ENCODE measurements around the gene ANKRD13B. TPM values are rescaled to one million over a fixed set of nuclear protein-coding genes. Genes with fewer than 3 reads are reported as not detected.

The ANKRD13B gene
- total RNA-seq, 1 experiment from 2014 or later, result 10.4 TPM

DNA sequence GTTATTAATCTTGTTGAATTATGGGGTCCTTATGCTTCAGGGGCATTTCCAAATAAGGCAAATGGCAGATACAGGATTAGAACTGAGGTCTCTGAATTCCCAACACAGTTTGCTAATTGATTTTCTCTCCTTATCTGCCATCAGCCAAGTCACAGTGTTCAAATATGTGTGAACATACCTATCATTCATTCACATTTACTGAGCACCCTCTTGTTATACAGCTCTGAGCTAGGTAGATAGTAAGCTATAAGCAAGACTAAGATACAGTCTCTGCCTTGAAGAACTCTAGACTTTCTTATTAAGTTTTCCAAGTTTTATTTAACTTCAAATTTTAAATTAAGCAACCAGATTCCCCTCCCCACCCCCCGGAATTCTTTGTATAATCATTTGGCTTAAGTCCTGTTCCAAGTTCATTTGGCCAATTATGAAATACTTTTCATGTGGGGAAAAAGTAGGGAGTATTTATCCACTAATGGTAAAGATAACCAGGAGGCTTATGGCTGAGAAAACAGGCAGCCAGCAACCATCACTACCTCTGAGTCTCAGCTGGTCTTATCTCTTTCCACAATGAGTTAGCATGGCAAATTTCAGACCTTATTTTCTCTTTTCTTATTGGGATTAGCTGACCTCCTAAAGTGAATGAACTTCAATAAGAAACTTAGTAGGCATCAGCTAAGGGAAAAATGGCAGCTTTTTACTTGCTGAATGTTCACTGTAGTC, 61.2 kb downstream of the ANKRD13B start:
- no peak for DNase-seq
- Histone ChIP-seq H3K4me3 (ENCODE audit: low read depth, low read length) (no peak overlapping the region), H3K4me1 (0 out of 2 replicates have a peak, but pooled peaks cover 10% of the 10 kb centered on the region), H3K27me3 (replicated peaks; ENCODE audit: control insufficient read depth, insufficient read depth, low read length) (no peaks in the 10 kb centered on the region), H3K36me3 (ENCODE audit: control insufficient read depth, insufficient read depth, low read length) (no peaks in the 10 kb centered on the region), H3K9me3 (no peaks in the 10 kb centered on the region)
- no peak overlapping the region for H3K27ac Mint-ChIP-seq (ENCODE audit: unreplicated experiment)
- POLR2A ChIA-PET, result interaction anchor here (0.6 to 0.7 kb wide), 2 partner anchors 51 to 88 kb away, joined by 3 to 4 read pairs; no protein-coding TSS in a partner anchor
- peaks cover 6% of the 10 kb centered on the region for H3K36me3 Mint-ChIP-seq (ENCODE audit: insufficient read depth, unreplicated experiment)
- H3K27me3 Mint-ChIP-seq (ENCODE audit: insufficient read depth, unreplicated experiment), result no peaks in the 10 kb centered on the region
- H3K9me3 Mint-ChIP-seq (ENCODE audit: unreplicated experiment), result no peaks in the 10 kb centered on the region
- BruUV-seq (replicated peaks), result no TSS peak
- CTCF ChIA-PET, result interaction anchor here (0.6 to 1.8 kb wide), 3 partner anchors 14 to 123 kb away, joined by 3 to 5 read pairs (median 4); no protein-coding TSS in a partner anchor
- TF ChIP-seq, protein P1, sequence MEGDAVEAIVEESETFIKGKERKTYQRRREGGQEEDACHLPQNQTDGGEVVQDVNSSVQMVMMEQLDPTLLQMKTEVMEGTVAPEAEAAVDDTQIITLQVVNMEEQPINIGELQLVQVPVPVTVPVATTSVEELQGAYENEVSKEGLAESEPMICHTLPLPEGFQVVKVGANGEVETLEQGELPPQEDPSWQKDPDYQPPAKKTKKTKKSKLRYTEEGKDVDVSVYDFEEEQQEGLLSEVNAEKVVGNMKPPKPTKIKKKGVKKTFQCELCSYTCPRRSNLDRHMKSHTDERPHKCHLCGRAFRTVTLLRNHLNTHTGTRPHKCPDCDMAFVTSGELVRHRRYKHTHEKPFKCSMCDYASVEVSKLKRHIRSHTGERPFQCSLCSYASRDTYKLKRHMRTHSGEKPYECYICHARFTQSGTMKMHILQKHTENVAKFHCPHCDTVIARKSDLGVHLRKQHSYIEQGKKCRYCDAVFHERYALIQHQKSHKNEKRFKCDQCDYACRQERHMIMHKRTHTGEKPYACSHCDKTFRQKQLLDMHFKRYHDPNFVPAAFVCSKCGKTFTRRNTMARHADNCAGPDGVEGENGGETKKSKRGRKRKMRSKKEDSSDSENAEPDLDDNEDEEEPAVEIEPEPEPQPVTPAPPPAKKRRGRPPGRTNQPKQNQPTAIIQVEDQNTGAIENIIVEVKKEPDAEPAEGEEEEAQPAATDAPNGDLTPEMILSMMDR (IDR thresholded peaks at IDR 0.05; ENCODE audit: insufficient read depth in 1 of 2, low read depth in 1 of 2, low read length in 1 of 2, severe bottlenecking in 1 of 2, unreplicated experiment in 1 of 2), result no peak
- H3K4me3 Mint-ChIP-seq (ENCODE audit: unreplicated experiment), result no peak overlapping the region
- intact Hi-C loops (cut with micrococcal nuclease; ENCODE audit: unreplicated experiment), result no loop called here
- no peaks in the 10 kb centered on the region for H3K4me1 Mint-ChIP-seq (ENCODE audit: low read depth, unreplicated experiment)

- Mint-ChIP-seq H3K4me3 (ENCODE audit: unreplicated experiment) (no peak overlapping the region), H3K27ac (ENCODE audit: unreplicated experiment) (no peak overlapping the region), H3K27me3 (ENCODE audit: insufficient read depth, unreplicated experiment) (no peaks in the 10 kb centered on the region), H3K36me3 (ENCODE audit: insufficient read depth, unreplicated experiment) (peaks cover 6% of the 10 kb centered on the region), H3K9me3 (ENCODE audit: unreplicated experiment) (peaks cover 2% of the 10 kb centered on the region), H3K4me1 (ENCODE audit: low read depth, unreplicated experiment) (no peaks in the 10 kb centered on the region)
- no peak for DNase-seq
- no peaks in the 10 kb centered on the region for H3K9me3 ChIP-seq
- ChIA-PET CTCF (interaction anchor here (0.6 to 1.8 kb wide), 3 partner anchors 10 to 275 kb away, joined by 3 to 5 read pairs (median 3); partner anchors contain the start of gene SSH2), POLR2A (no interaction called here)
- no peak overlapping the region for H3K4me3 ChIP-seq (ENCODE audit: low read depth, low read length)
- intact Hi-C loops (cut with micrococcal nuclease; ENCODE audit: unreplicated experiment), result no loop called here
- H3K4me1 ChIP-seq, result 0 out of 2 replicates have a peak, but pooled peaks cover 10% of the 10 kb centered on the region
- TF ChIP-seq, protein P1 (IDR thresholded peaks at IDR 0.05; ENCODE audit: insufficient read depth in 1 of 2, low read depth in 1 of 2, low read length in 1 of 2, severe bottlenecking in 1 of 2, unreplicated experiment in 1 of 2), result no peak
- no peaks in the 10 kb centered on the region; the same call in 1 of the 2 replicates for H3K36me3 ChIP-seq (ENCODE audit: control insufficient read depth, insufficient read depth, low read length)
- no peaks in the 10 kb centered on the region for H3K27me3 ChIP-seq (replicated peaks; ENCODE audit: control insufficient read depth, insufficient read depth, low read length)
- BruUV-seq (replicated peaks), result no TSS peak
Observed at GRCh38 chr17:29655323-29655722, 62.4 kb downstream of the ANKRD13B start.

- Histone ChIP-seq H3K4me1 (peaks cover 15% of the 10 kb centered on the region), H3K4me3 (ENCODE audit: low read depth, low read length) (no peak overlapping the region), H3K9me3 (no peaks in the 10 kb centered on the region), H3K36me3 (ENCODE audit: control insufficient read depth, insufficient read depth, low read length) (no peaks in the 10 kb centered on the region; the same call in 1 of the 2 replicates), H3K27me3 (replicated peaks; ENCODE audit: control insufficient read depth, insufficient read depth, low read length) (no peaks in the 10 kb centered on the region)
- Mint-ChIP-seq H3K36me3 (ENCODE audit: insufficient read depth, unreplicated experiment) (peaks cover 16% of the 10 kb centered on the region), H3K27ac (ENCODE audit: unreplicated experiment) (no peak overlapping the region), H3K27me3 (ENCODE audit: insufficient read depth, unreplicated experiment) (no peaks in the 10 kb centered on the region), H3K4me3 (ENCODE audit: unreplicated experiment) (no peak overlapping the region), H3K9me3 (ENCODE audit: unreplicated experiment) (peaks cover 10% of the 10 kb centered on the region), H3K4me1 (ENCODE audit: low read depth, unreplicated experiment) (peaks cover 6% of the 10 kb centered on the region)
- CTCF ChIA-PET, result interaction anchor here (1.9 kb wide), 1 partner anchor 20 kb away, joined by 4 read pairs; no protein-coding TSS in a partner anchor
- POLR2A ChIA-PET, result no interaction called here
- intact Hi-C loops (cut with micrococcal nuclease; ENCODE audit: unreplicated experiment), result no loop called here
- no TSS peak for BruUV-seq (replicated peaks)
- no peak for DNase-seq
- TF ChIP-seq, protein P1 (IDR thresholded peaks at IDR 0.05; ENCODE audit: insufficient read depth in 1 of 2, low read depth in 1 of 2, low read length in 1 of 2, severe bottlenecking in 1 of 2, unreplicated experiment in 1 of 2), result no peak
Observed at GRCh38 chr17:29659155-29659554, 66.2 kb downstream of the ANKRD13B start.

All from Caco-2 (cell line).